SK-N-SH (cell line): ENCODE results near the gene TMEM259. TPM values are rescaled to one million over a fixed set of nuclear protein-coding genes. Genes with fewer than 3 reads are reported as not detected.

Experiments
- CTCF ChIA-PET: fragments of 300-600, 350-600 bp; formaldehyde crosslinking; extraction: SDS; loops from one replicate; lab custom pipeline; 2021; lab: Yijun Ruan, JAX
- POLR2A ChIA-PET: fragments of 350-600 bp; sonication (Branson Sonifier 250); formaldehyde crosslinking; extraction: SDS; loops from one replicate; lab custom pipeline; 2020; ENCODE audit warnings: antibody characterized with exemption, inconsistent platforms; lab: Yijun Ruan, JAX
- DNase-seq: peaks from one replicate; pipeline ENCODE4 v3.0.0; 2012
- H2AFZ ChIP-seq: fragments of 200-600 bp; sonication (generic); 2 replicates; pipeline ENCODE4 v1.8.1; 2016; ENCODE audit warnings: antibody characterized with exemption, mild to moderate bottlenecking, low read depth
- H3F3A ChIP-seq: fragments of 200-600 bp; sonication (generic); replicated peaks from 2 replicates; pipeline ENCODE3; 2016; ENCODE audit warnings: antibody characterized with exemption, mild to moderate bottlenecking; ENCODE audit not compliant: insufficient read depth
- H3K27ac ChIP-seq, 2 experiments: fragments of 200-500 bp in 1 of 2; fragments of 200-600 bp in 1 of 2; sonication (Bioruptor generic) in 1 of 2; sonication (generic), shearing (Covaris generic) in 1 of 2; 2 replicates each; pipeline versions ENCODE4 v1.5.1 to v1.6.1; 2014 to 2016; ENCODE audit warnings: low read depth in 2 of 2, inconsistent platforms in 1 of 2, low read length in 1 of 2, mild to moderate bottlenecking in 1 of 2, mixed read lengths in 1 of 2
- H3K27me3 ChIP-seq: fragments of 200-600 bp; sonication (generic), shearing (Covaris generic); 2 replicates; pipeline ENCODE4 v1.6.1; 2016; ENCODE audit warnings: mixed run types; ENCODE audit not compliant: insufficient read depth
- H3K36me3 ChIP-seq, 2 experiments: fragments of 200-500 bp in 1 of 2; fragments of 200-600 bp in 1 of 2; sonication (Bioruptor generic) in 1 of 2; sonication (generic) in 1 of 2; replicated peaks in 1 of 2; 2 replicates each; pipeline versions ENCODE3 to v1.5.1; 2014 to 2016; ENCODE audit warnings: low read length in 1 of 2, mild to moderate bottlenecking in 1 of 2; ENCODE audit not compliant: insufficient read depth in 2 of 2, control insufficient read depth in 1 of 2
- H3K4me1 ChIP-seq, 2 experiments: fragments of 200-500 bp in 1 of 2; fragments of 200-600 bp in 1 of 2; sonication (Bioruptor generic) in 1 of 2; sonication (generic), shearing (Covaris generic) in 1 of 2; 2 replicates each; pipeline versions ENCODE4 v1.5.1 to v1.6.1; 2014 to 2016; ENCODE audit warnings: low read depth in 1 of 2, low read length in 1 of 2, mixed run types in 1 of 2; ENCODE audit not compliant: insufficient read depth in 2 of 2, control insufficient read depth in 1 of 2
- H3K4me2 ChIP-seq: fragments of 200-600 bp; sonication (generic), shearing (Covaris generic); 2 replicates; pipeline ENCODE4 v1.6.1; 2017; ENCODE audit warnings: mixed run types
- H3K4me3 ChIP-seq, 2 experiments: fragments of 200-500 bp in 1 of 2; fragments of 200-600 bp in 1 of 2; sonication (Bioruptor generic) in 1 of 2; sonication (generic), shearing (Covaris generic) in 1 of 2; 2 replicates each; pipeline versions ENCODE4 v1.5.1 to v1.8.1; 2014 to 2016; ENCODE audit warnings: low read depth in 2 of 2, inconsistent platforms in 1 of 2, low read length in 1 of 2, mild to moderate bottlenecking in 1 of 2, mixed read lengths in 1 of 2, moderate library complexity in 1 of 2
- H3K79me2 ChIP-seq: fragments of 200-600 bp; sonication (generic); 2 replicates; pipeline ENCODE4 v1.8.1; 2017; ENCODE audit warnings: mild to moderate bottlenecking; ENCODE audit not compliant: insufficient read depth
- H3K9ac ChIP-seq: fragments of 200-600 bp; sonication (generic); 2 replicates; pipeline ENCODE4 v1.6.1; 2017; ENCODE audit warnings: mixed run types
- H3K9me2 ChIP-seq: fragments of 200-600 bp; sonication (generic); 2 replicates; pipeline ENCODE4 v1.6.1; 2017; ENCODE audit warnings: mixed run types
- H3K9me3 ChIP-seq: fragments of 200-600 bp; sonication (generic); 2 replicates; pipeline ENCODE4 v1.6.1; 2017; ENCODE audit warnings: mixed run types, mild to moderate bottlenecking, moderate library complexity
- H4K20me1 ChIP-seq: fragments of 200-600 bp; sonication (generic); 2 replicates; pipeline ENCODE4 v1.6.1; 2017; ENCODE audit warnings: mild to moderate bottlenecking, mixed run types; ENCODE audit not compliant: insufficient read depth
- CHD2 ChIP-seq: fragments of 150-350 bp; IDR thresholded peaks from 2 replicates; pipeline ENCODE4 v1.6.1; 2018; ENCODE audit warnings: low read length; ENCODE audit not compliant: partially characterized antibody
- ELF1 ChIP-seq: IDR thresholded peaks from 2 replicates; pipeline ENCODE4 v1.4.0; 2012
- FOSL2 ChIP-seq: IDR thresholded peaks from 2 replicates; pipeline ENCODE4 v1.4.0; 2012; ENCODE audit warnings: low read depth, mild to moderate bottlenecking, moderate library complexity, borderline replicate concordance
- FOXJ3 ChIP-seq: sonication (generic); formaldehyde crosslinking; IDR thresholded peaks from 2 replicates; pipeline ENCODE4 v1.5.1; 2020; ENCODE audit warnings: mild to moderate bottlenecking, missing genetic modification reagents
- IRF3 ChIP-seq: fragments of 150-350 bp; IDR thresholded peaks from 2 replicates; pipeline ENCODE4 v1.6.1; 2016; ENCODE audit warnings: mild to moderate bottlenecking, low read depth, low read length
- RFX5 ChIP-seq: IDR thresholded peaks from 2 replicates; pipeline ENCODE4 v1.6.1; 2012; ENCODE audit warnings: mild to moderate bottlenecking, improper control_type of control experiment, low read length
- SIN3A ChIP-seq: IDR thresholded peaks from 2 replicates; pipeline ENCODE4 v1.6.1; 2012; ENCODE audit warnings: low read depth, mild to moderate bottlenecking, low read length, moderate library complexity, borderline replicate concordance
- TEAD4 ChIP-seq: IDR thresholded peaks from 2 replicates; pipeline ENCODE4 v1.4.0; 2012; ENCODE audit warnings: mild to moderate bottlenecking, borderline replicate concordance; ENCODE audit not compliant: insufficient read depth
- USF2 ChIP-seq: fragments of 150-350 bp; IDR thresholded peaks from 2 replicates; pipeline ENCODE4 v1.6.1; 2017; ENCODE audit warnings: antibody characterized with exemption, low read length, low read depth, borderline replicate concordance
- YY1 ChIP-seq: IDR thresholded peaks from 2 replicates; pipeline ENCODE4 v1.4.0; 2012; ENCODE audit warnings: low read depth, mild to moderate bottlenecking
- WGBS: methylation state at CpG from one replicate; pipeline ENCODE4 v1.1.6; 2017; ENCODE audit warnings: low lambda C conversion rate; 5-methylcytosine and 5-hydroxymethylcytosine counted together
- polyA plus RNA-seq, 3 experiments: library from polyadenylated mRNA; depleted of rRNA; stranded (reverse); fragments of >200 nt; gene quantifications; 2 replicates each; pipeline ENCODE4 v1.2.3, GENCODE V29; 2012

Gene TMEM259
- polyA plus RNA-seq, 1 of the 3 experiments (the other 2 are of a cell fraction) = 138 TPM

GRCh38 chr19:1011831-1012333 lies 9.0 kb downstream of the TMEM259 start:
- Histone ChIP-seq H3K27me3 (no peaks in the 10 kb centered on the region), H3K9ac (no peak overlapping the region), H3K9me2 (no peaks in the 10 kb centered on the region), H3K4me3 (no peak overlapping the region), H3K79me2 (peaks cover 34% of the 10 kb centered on the region), H3K9me3 (no peaks in the 10 kb centered on the region), H3K4me1 (peaks cover 0 to 5% of the 10 kb centered on the region in 2 experiments; a peak in 1 of 4 replicates), H3K27ac (no peak overlapping the region), H3F3A (peaks cover under 1% of the 10 kb centered on the region), H3K4me2 (no peak overlapping the region), H3K36me3 (peaks cover 0 to 51% of the 10 kb centered on the region in 2 experiments), H4K20me1 (peaks cover 34% of the 10 kb centered on the region), H2AFZ (no peak overlapping the region)
- ChIA-PET POLR2A (no interaction called here), CTCF (no interaction called here)
- TF ChIP-seq ELF1 (no peak), FOXJ3 (CRISPR knock-in tag) (no peak), FOSL2 (no peak), CHD2 (no peak), TEAD4 (no peak)
- 94% methylated on average over 19 of the region's 36 CpGs for WGBS
- DNase-seq = no peak

- H3K27me3 ChIP-seq = no peaks in the 10 kb centered on the region
- H3K9me3 ChIP-seq = no peaks in the 10 kb centered on the region
- no peak overlapping the region for H3K4me3 ChIP-seq
- peaks cover 9% of the 10 kb centered on the region for H3F3A ChIP-seq
- H3K79me2 ChIP-seq = peaks cover 24% of the 10 kb centered on the region
- POLR2A ChIA-PET = no interaction called here
- H4K20me1 ChIP-seq = peaks cover 23% of the 10 kb centered on the region
- CTCF ChIA-PET = interaction anchor here (1.2 kb wide), 1 partner anchor 10 kb away, joined by 3 read pairs; no protein-coding TSS in a partner anchor
- no peak overlapping the region for H3K4me2 ChIP-seq
- no peak overlapping the region for H3K27ac ChIP-seq
- 98% methylated on average over 22 of the region's 56 CpGs for WGBS
- H3K36me3 ChIP-seq = peaks cover 0 to 51% of the 10 kb centered on the region in 2 experiments
- H3K9ac ChIP-seq = no peak overlapping the region
- no peaks in the 10 kb centered on the region for H3K9me2 ChIP-seq
- DNase-seq = no peak
- no peaks in the 10 kb centered on the region for H3K4me1 ChIP-seq
- TF ChIP-seq SIN3A (no peak), RFX5 (no peak)
- TF ChIP-seq, all 33 proteins: peak for 0
- no peak overlapping the region for H2AFZ ChIP-seq
Observed at GRCh38 chr19:1010586-1011510, 10.1 kb downstream of the TMEM259 start.

- H3K27ac ChIP-seq = no peak overlapping the region
- no peaks in the 10 kb centered on the region for H3K27me3 ChIP-seq
- H2AFZ ChIP-seq = no peak overlapping the region
- H3K9ac ChIP-seq = no peak overlapping the region
- peaks cover 16% of the 10 kb centered on the region for H4K20me1 ChIP-seq
- no peak overlapping the region for H3K4me3 ChIP-seq
- peaks cover 16% of the 10 kb centered on the region for H3K79me2 ChIP-seq
- peaks cover 0 to 51% of the 10 kb centered on the region in 2 experiments for H3K36me3 ChIP-seq
- peaks cover 9% of the 10 kb centered on the region for H3F3A ChIP-seq
- H3K4me1 ChIP-seq = no peaks in the 10 kb centered on the region
- H3K9me3 ChIP-seq = no peaks in the 10 kb centered on the region
- TF ChIP-seq IRF3 (no peak), YY1 (no peak), USF2 (no peak)
- no peak for DNase-seq
- no peak overlapping the region for H3K4me2 ChIP-seq
- no peaks in the 10 kb centered on the region for H3K9me2 ChIP-seq
- ChIA-PET POLR2A (no interaction called here), CTCF (interaction anchor here (1.2 kb wide), 1 partner anchor 9 kb away, joined by 3 read pairs; no protein-coding TSS in a partner anchor)
- 95% methylated on average over 12 of the region's 29 CpGs for WGBS
Observed at GRCh38 chr19:1009981-1010538, 10.9 kb downstream of the TMEM259 start.
